Measurements from ENCODE around the gene OR1L6. TPM values are rescaled to one million over a fixed set of nuclear protein-coding genes. Genes with fewer than 3 reads are reported as not detected.

Gene OR1L6
- not detected in 2 replicates for total RNA-seq (2014; rRNA removed; shearing (Covaris generic))

- no peak for DNase-seq (ENCODE audit: low read depth)
Observed at GRCh38 chr9:122742003-122742402, at the start of gene OR1L6. OR1L6 (plus strand) TSS chr9:122742303; CDS start chr9:122749848, 7,545 bp downstream.

GRCh38 chr9:122695696-122696095 lies 46.4 kb upstream of the OR1L6 start:
- DNase-seq (ENCODE audit: low read depth): peak; percentile 7

DNA sequence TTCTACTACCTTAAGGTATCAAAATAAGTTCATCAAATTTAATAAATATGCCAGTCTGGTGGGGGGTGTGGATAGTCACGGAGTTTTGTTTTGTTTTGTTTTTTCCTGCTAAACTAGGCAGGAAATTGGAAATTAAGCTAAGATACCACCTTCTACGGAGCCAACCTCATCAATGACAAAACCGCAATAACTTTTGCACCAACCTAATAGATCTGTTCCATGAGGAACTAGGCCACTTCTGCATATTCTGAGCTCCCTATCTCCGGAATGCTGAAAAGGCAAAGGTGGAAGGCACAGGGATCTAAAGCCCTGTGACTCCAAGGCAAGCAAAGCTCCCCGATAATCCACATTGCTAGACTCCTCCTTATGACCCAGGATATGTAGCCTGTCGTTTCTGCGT lies 24.1 kb upstream of the OR1L6 start:
- no peak for DNase-seq (ENCODE audit: low read depth)

DNA sequence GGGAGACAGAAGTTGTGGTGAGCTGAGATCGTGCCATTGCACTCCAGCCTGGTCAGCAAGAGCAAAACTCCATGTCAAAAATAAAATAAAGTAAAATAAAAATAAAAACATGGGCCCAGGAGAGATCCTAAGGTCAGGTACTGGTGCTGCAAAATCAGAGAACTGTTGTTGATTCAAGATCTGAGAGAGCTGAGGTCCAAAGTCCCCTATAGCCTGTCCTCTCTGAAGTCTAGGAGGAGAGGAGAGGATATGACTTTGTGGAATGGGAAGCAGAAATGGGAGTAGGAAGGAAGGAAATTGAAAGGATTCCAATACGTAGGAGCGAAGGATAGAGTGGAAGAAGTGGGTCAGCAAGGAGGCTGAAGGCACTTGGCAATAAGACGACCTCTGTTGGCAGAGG lies 22.9 kb upstream of the OR1L6 start:
- no peak for DNase-seq (ENCODE audit: low read depth)

DNA sequence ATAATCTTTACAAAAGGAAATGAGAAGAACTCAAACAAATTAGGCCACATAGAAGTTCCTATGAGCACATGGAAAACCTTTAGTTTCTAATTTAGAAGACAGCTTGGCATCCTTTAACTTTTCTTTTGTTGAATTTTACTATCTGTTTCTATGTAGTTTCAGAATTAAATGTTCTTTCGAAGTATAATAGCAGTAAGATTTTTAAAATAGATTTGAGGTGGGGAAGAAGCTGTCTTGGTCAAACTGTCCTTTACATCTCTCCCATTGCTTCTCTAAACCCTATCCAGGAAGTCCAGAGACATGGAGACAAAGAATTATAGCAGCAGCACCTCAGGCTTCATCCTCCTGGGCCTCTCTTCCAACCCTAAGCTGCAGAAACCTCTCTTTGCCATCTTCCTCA lies 18.4 kb upstream of the OR1L6 start, which contains the start of gene OR1L4:
TSS of gene OR1L4 (plus strand) at position 301 of the 400 bp plus-strand sequence. CDS start at position 301, 0 bp downstream.
- DNase-seq (ENCODE audit: low read depth): no peak

GRCh38 chr9:122754825-122755224 lies 12.7 kb downstream of the OR1L6 start:
- DNase-seq (ENCODE audit: low read depth): no peak

DNA sequence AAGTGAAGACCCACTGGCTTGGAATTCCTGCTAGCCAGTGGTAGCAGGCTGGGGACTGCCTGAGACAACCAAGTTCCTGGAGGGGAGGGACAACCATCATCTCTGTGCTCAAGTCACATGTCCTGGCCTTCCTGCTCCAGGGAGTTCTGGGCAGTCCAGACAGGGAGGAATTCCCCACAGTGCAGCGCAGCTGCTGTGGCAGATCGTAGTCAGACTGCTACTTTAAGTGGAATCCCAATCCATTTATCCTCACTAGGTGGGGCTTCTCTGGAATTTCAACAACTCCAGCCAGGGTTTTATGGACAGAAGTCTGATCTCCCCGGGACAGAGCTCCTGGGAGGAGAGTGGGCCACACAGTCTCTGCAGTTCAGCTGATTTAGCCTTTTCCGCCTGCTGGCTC lies 25.7 kb downstream of the OR1L6 start:
- DNase-seq (ENCODE audit: low read depth): no peak

DNA sequence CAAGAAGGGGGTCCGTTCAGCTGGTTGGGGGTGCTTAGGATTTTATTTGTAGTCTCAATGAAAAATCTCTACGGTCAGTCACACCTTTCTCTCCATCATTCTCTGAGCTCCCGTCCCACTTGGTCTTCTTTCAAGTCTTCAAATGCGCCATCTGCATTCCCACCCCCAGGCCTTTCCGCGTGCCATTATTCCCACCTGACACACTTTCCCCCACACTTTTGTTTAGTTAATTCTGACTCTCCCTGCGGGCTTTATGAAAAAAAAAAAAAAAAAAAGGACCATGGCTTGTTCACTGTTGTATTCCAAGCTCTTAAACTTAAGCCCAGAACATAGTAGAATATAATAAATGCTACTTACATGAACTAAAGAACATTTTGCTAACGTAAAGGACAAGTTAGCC lies 34.9 kb downstream of the OR1L6 start:
- DNase-seq (ENCODE audit: low read depth): no peak

GRCh38 chr9:122777935-122778627 lies 36.0 kb downstream of the OR1L6 start:
- DNase-seq (ENCODE audit: low read depth): peak; percentile 84

DNA sequence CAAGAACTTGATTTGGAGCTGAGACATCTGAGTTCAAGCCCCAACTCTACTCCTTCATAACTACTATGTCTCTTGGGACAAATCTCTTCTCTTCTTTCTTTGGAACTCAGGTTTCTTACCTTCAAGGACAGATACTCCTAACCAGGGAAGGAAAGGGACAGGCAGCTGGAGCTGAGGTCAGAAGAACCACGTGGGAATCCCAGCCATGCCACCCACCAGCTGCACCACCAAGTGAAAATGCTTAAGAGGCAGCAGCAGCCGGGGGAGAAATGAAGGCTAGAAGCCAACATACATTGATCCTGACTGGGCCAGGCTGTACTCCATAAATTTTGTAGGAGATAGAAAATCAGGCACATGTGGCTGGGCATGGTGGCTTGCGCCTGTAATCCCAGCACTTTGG lies 37.1 kb downstream of the OR1L6 start:
- DNase-seq (ENCODE audit: low read depth): no peak

GRCh38 chr9:122780026-122780425 lies 37.9 kb downstream of the OR1L6 start:
- DNase-seq (ENCODE audit: low read depth): no peak

GRCh38 chr9:122781671-122782070 lies 39.6 kb downstream of the OR1L6 start:
- DNase-seq (ENCODE audit: low read depth): no peak

- peak; percentile 17 for DNase-seq (ENCODE audit: low read depth)
Observed at GRCh38 chr9:122785269-122785668, 43.2 kb downstream of the OR1L6 start.

- DNase-seq (ENCODE audit: low read depth): no peak
Observed at GRCh38 chr9:122786338-122786737, 44.2 kb downstream of the OR1L6 start.

DNA sequence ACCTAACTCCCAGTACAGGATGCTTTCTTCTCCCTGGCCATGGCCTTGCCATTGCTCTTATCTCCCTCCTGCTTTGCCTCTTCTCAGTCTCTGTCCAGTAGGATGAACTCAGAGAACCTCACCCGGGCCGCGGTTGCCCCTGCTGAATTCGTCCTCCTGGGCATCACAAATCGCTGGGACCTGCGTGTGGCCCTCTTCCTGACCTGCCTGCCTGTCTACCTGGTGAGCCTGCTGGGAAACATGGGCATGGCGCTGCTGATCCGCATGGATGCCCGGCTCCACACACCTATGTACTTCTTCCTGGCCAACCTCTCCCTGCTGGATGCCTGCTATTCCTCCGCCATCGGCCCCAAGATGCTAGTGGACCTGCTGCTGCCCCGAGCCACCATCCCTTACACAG lies 46.7 kb downstream of the OR1L6 start, which contains the start of gene OR5C1:
TSS of gene OR5C1 (plus strand) at position 103 of the 400 bp plus-strand sequence. CDS start at position 103, 0 bp downstream.
- no peak for DNase-seq (ENCODE audit: low read depth)

DNA sequence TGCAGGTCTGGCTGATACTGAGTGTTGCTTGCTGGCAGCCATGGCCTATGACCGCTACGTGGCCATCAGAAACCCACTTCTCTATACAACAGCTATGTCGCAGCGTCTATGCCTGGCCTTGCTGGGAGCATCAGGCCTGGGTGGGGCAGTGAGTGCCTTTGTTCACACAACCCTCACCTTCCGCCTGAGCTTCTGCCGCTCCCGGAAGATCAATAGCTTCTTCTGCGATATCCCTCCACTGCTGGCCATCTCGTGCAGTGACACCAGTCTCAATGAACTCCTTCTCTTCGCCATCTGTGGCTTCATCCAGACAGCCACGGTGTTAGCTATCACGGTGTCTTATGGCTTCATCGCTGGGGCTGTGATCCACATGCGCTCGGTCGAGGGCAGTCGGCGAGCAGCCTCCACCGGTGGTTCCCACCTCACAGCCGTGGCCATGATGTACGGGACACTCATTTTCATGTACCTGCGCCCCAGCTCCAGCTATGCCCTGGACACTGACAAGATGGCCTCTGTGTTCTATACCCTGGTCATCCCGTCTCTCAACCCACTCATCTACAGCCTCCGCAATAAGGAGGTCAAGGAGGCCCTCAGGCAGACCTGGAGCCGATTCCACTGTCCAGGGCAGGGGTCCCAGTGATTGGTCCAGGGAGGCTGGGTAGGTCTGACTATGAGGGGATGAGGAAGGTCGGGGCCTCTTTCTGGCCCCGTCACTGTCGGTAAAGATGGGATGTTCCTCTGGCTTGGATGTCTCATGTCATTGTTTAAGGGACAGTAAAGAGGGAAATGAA lies 47.3 kb downstream of the OR1L6 start:
- no peak for DNase-seq (ENCODE audit: low read depth)

GRCh38 chr9:122791872-122792669 lies 50.0 kb downstream of the OR1L6 start:
- no peak for DNase-seq (ENCODE audit: low read depth)

- no peak for DNase-seq (ENCODE audit: low read depth)
Observed at GRCh38 chr9:122797316-122798063, 55.4 kb downstream of the OR1L6 start.
